Osteocyte (in vitro differentiated cells): Measurements from ENCODE around the gene PTGER1. TPM values are rescaled to one million over a fixed set of nuclear protein-coding genes. Genes with fewer than 3 reads are reported as not detected.
"Not testable (repeated sequence)": the region's sequence is repeated elsewhere in the genome, so short reads cannot be mapped to it uniquely, and the experiment has no call there.

ENCODE experiments used
- DNase-seq: peaks from one replicate; pipeline ENCODE4 v3.0.0; 2021; ENCODE audit warnings: mixed read lengths; ENCODE audit not compliant: unreplicated experiment; ENCODE audit errors: extremely low spot score
- H3K27ac Mint-ChIP-seq: one replicate; pipeline ENCODE4 v1.8.0; 2021; ENCODE audit warnings: mild to moderate bottlenecking, mixed read lengths; ENCODE audit not compliant: unreplicated experiment
- H3K27me3 Mint-ChIP-seq: one replicate; pipeline ENCODE4 v1.8.0; 2021; ENCODE audit warnings: mixed read lengths; ENCODE audit not compliant: unreplicated experiment
- H3K36me3 Mint-ChIP-seq: one replicate; pipeline ENCODE4 v1.8.0; 2021; ENCODE audit warnings: mixed read lengths; ENCODE audit not compliant: unreplicated experiment
- H3K4me1 Mint-ChIP-seq: one replicate; pipeline ENCODE4 v1.8.0; 2021; ENCODE audit warnings: mixed read lengths; ENCODE audit not compliant: unreplicated experiment
- H3K4me3 Mint-ChIP-seq: one replicate; pipeline ENCODE4 v1.8.0; 2021; ENCODE audit warnings: mild to moderate bottlenecking, moderate library complexity, mixed read lengths; ENCODE audit not compliant: unreplicated experiment
- H3K9me3 Mint-ChIP-seq: one replicate; pipeline ENCODE4 v1.8.0; 2021; ENCODE audit warnings: mixed read lengths; ENCODE audit not compliant: unreplicated experiment
- total RNA-seq: library from RNA; stranded (reverse); gene quantifications from 2 replicates; pipeline ENCODE4 v1.2.1, GENCODE V29; 2021
- TF ChIP-seq, protein P1 (sequence below): fragments of 200-600 bp; sonication (generic); IDR thresholded peaks from 2 replicates; pipeline ENCODE4 v1.5.0; 2021; ENCODE audit warnings: antibody characterized with exemption, mild to moderate bottlenecking, moderate library complexity

The PTGER1 gene
- total RNA-seq, 1 donor from 2014 or later, result 1.0 TPM

GRCh38 chr19:14507704-14508542 is 32.8 kb upstream of the PTGER1 start:
- no peak overlapping the region for H3K4me3 Mint-ChIP-seq
- H3K27me3 Mint-ChIP-seq, result no peaks in the 10 kb centered on the region
- H3K27ac Mint-ChIP-seq, result peak overlapping the region; percentile 95
- H3K4me1 Mint-ChIP-seq, result peaks cover 47% of the 10 kb centered on the region
- DNase-seq, result no peak
- H3K36me3 Mint-ChIP-seq, result no peaks in the 10 kb centered on the region
- H3K9me3 Mint-ChIP-seq, result no peaks in the 10 kb centered on the region
- TF ChIP-seq, protein P1, sequence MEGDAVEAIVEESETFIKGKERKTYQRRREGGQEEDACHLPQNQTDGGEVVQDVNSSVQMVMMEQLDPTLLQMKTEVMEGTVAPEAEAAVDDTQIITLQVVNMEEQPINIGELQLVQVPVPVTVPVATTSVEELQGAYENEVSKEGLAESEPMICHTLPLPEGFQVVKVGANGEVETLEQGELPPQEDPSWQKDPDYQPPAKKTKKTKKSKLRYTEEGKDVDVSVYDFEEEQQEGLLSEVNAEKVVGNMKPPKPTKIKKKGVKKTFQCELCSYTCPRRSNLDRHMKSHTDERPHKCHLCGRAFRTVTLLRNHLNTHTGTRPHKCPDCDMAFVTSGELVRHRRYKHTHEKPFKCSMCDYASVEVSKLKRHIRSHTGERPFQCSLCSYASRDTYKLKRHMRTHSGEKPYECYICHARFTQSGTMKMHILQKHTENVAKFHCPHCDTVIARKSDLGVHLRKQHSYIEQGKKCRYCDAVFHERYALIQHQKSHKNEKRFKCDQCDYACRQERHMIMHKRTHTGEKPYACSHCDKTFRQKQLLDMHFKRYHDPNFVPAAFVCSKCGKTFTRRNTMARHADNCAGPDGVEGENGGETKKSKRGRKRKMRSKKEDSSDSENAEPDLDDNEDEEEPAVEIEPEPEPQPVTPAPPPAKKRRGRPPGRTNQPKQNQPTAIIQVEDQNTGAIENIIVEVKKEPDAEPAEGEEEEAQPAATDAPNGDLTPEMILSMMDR, result no peak

DNA sequence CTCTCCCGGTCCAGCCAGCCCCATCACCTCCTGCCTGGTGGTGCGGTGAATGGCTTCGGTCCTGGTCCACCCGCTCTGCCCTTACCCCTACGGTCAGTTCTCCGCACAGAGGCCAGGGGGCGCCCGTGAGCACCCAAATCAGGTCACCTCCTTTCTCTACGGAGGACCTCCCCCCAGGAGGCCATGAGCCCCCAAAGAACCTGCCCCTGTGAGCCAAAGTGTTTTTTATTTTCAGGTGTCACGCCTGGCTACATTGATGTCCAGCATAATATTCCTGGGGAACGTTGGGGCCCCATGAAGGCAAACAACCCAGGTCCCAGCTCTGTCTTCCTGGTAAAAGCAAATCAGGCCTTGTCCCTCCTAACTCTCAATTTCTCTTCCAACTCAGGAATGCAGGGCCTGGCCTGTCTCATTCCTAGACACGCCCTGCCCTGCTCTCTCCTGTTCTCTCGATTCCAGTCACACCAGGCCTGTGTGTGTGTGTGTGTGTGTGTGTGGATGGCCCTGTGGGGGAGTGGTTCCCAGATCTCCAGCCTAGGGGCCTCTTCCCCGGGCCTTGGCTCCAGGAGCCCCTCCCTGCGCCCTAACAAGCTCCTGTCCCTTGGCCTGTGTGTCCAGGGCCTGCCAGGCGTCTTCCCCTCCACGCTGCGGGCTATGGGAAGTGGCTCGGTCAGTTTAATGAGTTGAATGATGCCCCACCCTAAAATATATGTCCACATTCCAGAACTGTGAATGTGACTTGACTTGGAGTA is 30.5 kb upstream of the PTGER1 start:
- DNase-seq, result peak; percentile 90
- Mint-ChIP-seq H3K4me1 (peaks cover 44% of the 10 kb centered on the region), H3K36me3 (no peaks in the 10 kb centered on the region), H3K27ac (peak overlapping the region; percentile 95), H3K27me3 (no peaks in the 10 kb centered on the region), H3K9me3 (no peaks in the 10 kb centered on the region), H3K4me3 (no peak overlapping the region)
- TF ChIP-seq, protein P1, result peak; percentile 74

DNA sequence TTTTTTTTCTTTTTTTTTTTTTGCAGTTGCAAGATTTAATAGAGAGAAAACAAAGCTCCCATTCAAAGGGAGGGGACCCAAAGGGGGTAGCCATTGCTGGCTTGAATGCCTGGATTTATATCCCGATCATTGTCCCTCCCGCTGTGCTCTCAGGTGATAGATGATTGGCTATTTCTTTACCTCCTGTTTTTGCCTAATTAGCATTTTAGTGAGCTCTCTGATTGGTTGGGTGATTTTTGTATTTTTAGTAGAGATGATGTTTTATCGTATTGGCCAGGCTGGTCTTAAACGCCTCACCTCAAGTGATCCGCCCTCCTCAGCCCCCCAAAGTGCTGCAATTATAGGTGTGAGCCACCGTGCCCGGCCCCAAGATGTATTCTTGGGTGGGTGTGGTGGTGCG is 29.4 kb upstream of the PTGER1 start:
- Mint-ChIP-seq H3K4me1 (peaks cover 37% of the 10 kb centered on the region), H3K27ac (peak overlapping the region; percentile 14)
- H3K4me3 Mint-ChIP-seq, H3K9me3 Mint-ChIP-seq, H3K36me3 Mint-ChIP-seq, H3K27me3 Mint-ChIP-seq, DNase-seq: not testable (repeated sequence)

DNA sequence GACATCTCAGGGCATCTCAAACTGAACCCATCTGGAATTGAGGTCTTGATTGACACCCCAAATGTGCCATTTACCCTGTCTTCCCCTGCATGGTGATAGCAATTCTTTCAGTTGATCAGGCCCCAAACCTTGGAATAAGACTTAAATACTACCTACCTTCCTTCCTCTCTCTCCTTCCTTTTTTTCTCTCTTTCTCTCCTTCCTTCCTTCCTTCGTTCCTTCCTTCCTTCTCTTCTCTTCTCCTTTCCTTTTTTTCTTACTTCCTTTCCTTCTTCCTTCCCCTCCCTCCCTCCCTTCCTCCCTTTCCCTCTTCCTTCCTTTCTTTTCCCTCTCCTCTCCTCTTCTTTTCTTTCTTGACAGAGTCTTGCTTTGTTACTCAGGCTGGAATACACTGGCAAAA is 28.1 kb upstream of the PTGER1 start:
- no peaks in the 10 kb centered on the region for H3K36me3 Mint-ChIP-seq
- H3K4me3 Mint-ChIP-seq, result no peak overlapping the region
- no peak overlapping the region for H3K27ac Mint-ChIP-seq
- H3K4me1 Mint-ChIP-seq, result peaks cover 33% of the 10 kb centered on the region
- DNase-seq, result no peak
- TF ChIP-seq, protein P1, result no peak
- no peaks in the 10 kb centered on the region for H3K9me3 Mint-ChIP-seq
- H3K27me3 Mint-ChIP-seq, result no peaks in the 10 kb centered on the region

DNA sequence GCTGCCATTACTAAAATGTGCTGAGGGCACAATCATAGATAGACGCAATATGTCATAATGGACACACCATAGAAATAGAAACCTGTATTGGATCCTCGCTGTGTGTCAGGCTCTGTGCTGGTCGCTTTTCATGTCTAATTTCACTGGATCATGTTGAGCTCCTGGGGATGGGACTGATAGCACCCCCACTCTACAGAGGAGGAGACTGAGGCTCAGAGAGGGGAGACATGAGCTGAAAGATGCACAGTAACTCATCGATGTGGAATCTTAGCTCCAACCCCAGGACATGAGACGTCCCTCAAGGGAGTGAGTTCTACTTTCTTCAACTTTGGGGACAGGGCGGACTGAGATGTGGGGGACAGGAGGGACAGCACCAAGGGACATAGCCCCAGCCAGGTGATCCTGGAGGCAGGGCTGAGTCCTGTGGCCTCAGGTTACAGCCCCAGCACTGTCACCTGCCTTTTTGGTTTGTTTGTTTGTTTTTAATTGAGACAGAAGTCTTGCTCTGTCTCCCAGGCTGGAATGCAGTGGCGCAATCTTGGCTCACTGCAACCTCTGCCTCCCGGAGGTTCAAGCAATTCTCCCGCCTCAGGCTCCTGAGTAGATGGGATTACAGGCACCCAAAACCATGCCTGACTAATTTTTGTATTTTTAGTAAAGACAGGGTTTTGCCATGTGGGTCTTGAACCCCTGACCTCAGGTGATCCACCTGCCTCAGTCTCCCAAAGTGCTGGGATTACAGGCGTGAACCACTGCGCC is 27.4 kb upstream of the PTGER1 start:
- Mint-ChIP-seq H3K27me3 (no peaks in the 10 kb centered on the region), H3K36me3 (no peaks in the 10 kb centered on the region), H3K4me3 (no peak overlapping the region), H3K9me3 (no peaks in the 10 kb centered on the region), H3K27ac (no peak overlapping the region), H3K4me1 (peaks cover 30% of the 10 kb centered on the region)
- TF ChIP-seq, protein P1, result no peak
- no peak for DNase-seq
